ENCODE data around the gene NTSR1.

The NTSR1 gene

DNA sequence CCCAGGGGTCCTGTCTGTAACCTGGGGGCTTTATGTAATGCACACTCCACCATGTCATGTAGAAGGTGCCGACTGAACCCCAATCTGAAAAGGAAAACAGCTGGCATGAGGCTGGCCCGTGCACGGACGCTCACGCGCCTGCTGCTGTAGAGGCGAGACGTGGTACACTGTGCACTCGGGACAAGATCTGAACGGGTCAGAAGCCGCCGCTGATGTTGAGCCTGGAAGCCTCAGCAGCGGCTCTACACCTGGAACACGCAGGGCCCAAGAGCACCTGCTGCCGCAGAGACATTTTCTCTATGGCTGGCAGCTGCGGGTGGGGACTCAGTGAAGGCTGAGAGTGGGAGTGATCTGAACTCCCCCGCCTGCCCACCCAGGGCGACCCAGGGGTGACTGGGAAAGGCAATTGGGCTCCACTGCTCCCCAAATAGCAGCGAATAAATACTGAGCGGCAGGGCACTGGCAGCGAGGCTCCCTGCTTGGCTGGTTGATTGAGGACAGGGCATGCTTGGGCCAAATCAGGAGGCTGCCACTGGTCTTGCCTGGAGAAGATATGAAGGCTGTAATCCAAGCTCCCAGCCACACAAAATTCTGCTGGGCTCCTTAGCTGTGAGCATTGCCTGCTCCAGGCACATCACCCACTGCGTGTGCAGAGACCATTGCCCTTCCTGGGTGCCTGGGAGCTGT is 93.5 kb downstream of the NTSR1 start:
- DNase-seq (ENCODE audit: low read depth in 2 of 2), result no peak

DNA sequence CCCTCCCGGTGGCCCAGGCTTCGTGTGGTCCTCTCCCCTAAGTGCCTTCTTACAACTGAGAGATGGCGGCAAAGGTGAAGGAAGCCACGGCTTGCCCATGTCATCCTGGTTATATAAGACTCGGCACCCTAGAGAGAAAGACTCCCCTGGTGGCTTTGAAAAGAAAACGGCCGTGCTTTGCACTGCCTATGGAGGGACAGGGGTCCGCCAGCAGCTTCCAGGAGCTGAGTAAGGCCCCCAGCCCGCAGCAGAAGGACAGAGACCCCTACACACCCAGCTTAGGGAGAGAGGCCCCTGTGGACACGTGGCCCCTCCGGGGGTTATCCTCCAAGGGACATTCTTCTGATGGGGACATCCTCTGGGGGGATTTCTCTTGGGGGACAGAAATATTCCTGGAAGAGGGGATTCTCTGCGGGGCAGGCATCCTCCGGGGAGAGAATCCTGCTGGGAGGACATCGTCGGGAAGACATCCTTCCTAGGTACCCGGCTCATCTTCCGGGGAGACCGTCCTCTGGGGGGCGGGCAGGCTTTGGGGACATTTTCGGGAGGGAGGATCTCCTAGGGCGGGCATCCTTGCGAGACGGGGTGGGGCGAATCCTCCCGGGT is 95.5 kb downstream of the NTSR1 start:
- DNase-seq (ENCODE audit: low read depth in 2 of 2), result no peak

DNA sequence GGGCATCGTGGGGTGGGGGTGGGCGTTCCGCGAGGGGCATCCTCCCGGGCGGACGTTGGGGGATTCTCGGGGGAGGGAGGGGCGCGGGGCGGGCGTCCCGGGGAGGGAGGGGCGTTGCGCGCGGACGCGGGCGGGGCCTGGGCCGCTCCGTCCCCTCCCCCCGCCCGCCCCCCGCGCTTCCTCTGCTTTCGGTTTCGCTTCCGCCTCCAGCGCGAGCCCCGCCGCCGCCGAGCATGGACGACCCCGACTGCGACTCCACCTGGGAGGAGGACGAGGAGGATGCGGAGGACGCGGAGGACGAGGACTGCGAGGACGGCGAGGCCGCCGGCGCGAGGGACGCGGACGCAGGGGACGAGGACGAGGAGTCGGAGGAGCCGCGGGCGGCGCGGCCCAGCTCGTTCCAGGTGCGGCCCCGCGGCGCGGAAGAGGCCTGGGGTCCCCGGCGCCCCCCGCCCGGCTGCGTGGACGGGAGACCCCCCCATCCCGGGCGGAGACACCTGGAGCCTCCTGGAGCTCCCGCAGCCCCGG is 96.1 kb downstream of the NTSR1 start, which contains the start of gene OGFR:
Gene OGFR (plus strand): TSS at position 209 of the 528 bp plus-strand sequence. CDS start 25 bp downstream, at position 234.
- peak; percentile 47 to 49 for DNase-seq (ENCODE audit: low read depth in 2 of 2)

DNA sequence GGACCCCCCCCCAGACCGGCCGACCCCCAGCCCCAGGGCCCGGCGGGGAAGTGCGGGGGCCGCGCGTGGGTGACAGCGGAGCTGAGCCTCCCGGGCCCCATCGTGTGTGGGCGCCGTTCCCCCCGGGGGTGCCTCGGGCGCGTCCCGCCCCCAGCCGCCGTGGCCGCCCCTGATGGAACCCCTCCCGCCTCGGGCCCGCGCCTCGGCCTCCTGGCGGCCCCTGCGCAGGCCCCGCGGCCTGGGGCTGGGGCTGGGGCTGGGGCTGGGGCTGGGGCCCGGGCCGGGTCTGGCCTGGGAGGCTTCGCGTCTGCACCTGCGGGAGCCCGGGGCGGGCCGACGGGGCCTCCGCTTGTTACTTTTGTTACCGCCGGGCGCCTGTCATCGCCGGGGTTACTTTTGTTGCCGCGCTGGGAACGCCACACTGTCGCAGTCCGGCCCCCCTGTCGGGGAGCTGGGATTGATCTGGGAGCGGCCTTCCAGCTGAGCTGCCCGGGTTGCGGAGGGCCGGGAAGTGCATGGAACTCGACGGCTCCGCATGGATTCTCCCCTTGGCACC is 96.6 kb downstream of the NTSR1 start:
- DNase-seq (ENCODE audit: low read depth in 2 of 2), result no peak

DNA sequence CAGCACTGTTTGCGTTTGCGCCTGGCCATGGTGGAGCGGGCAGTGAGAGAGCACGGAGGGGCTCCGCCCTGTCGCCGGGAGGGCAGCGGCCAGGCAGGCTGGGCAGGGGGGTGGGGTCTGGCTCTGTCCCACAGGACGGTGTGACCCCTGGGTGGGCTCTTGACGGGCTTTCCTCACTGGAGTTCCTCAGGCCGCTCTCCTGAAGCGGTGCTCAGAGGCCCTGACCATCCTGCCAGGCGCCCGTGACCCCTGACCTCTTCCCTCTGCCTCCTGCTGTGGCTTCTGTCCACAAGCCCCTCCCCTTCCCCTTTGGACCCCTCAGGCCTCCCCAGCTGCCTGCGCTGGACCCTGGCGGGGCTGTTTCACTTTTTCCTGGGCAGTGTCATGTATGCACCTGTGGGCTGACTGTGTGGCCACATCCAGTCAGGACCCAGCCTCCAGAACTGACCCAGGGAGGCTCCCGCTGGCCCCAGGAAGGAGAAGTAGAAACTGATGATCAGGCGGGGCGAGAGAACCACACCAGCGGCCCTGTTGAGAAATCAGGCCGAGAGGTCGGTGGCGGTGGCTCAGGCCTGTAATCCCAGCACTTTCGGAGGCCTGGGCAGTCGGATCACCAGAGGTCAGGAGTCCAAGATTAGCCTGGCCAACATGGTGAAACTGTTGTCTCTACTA is 97.2 kb downstream of the NTSR1 start:
- DNase-seq (ENCODE audit: low read depth in 2 of 2), result no peak

DNA sequence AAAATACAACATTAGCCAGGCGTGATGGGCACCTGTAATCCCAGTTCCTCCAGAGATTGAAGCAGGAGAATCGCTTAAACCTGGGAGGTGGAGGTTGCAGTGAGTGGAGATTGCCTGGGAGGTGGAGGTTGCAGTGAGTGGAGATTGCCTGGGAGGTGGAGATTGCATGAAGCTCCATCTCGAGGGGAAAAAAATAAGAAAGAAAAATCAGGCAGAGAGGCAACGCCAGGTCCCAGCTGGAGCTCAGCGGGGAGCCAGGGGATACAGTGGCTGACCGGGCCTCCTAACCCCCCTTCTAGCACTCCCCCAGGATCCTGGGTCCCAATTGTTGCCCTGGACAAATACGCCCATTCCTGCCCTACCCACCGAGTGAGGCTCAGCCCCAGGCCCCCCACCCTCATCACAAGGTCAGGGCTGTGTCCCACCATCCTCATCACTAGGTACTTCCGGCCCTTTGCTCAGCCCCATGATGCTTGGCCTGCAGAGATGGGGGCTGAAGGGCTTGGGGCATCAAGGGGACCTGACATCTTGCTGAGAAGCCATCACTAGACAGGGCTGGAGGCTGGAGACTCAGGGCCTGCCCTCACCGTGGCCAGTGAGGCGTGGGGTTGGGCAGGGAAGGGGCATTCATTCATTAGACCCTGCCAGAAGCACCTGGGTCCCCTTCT is 97.9 kb downstream of the NTSR1 start:
- no peak for DNase-seq (ENCODE audit: low read depth in 2 of 2)

DNA sequence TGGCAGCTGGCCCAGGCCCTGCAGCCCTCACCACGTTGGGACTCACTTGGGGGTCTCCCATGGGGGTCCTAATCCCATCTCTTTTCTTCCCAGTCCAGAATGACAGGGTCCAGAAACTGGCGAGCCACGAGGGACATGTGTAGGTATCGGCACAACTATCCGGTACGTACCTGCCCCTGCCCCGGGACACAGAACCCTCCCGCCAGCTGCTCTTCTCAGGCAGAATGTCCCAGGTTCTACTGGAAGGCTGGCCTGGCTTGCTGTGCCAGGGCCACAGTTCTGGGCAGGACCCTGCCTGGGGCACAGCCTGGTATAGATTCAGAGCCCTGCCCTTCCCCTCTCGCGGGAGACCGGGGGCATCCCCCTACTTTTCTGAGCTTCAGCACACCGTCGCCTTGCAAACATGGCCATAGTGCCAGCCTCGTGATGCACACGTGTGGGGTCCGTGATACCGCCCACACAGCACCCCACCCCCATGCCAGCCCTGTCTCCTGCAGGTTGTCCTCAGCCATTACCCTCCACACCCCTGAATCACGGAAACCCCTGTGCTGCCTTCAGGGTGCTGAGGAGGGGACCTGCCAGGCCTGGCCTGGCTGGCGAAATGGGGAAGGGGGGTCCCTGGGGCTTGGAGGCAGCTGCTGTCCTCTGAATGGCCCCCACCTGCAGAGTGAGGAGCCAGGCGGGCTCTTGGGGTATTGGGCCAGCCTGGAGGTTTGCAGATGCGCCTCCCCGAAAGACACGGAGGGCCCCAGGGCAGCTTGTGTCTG is 99.0 kb downstream of the NTSR1 start:
- DNase-seq (ENCODE audit: low read depth in 2 of 2), result no peak

DNA sequence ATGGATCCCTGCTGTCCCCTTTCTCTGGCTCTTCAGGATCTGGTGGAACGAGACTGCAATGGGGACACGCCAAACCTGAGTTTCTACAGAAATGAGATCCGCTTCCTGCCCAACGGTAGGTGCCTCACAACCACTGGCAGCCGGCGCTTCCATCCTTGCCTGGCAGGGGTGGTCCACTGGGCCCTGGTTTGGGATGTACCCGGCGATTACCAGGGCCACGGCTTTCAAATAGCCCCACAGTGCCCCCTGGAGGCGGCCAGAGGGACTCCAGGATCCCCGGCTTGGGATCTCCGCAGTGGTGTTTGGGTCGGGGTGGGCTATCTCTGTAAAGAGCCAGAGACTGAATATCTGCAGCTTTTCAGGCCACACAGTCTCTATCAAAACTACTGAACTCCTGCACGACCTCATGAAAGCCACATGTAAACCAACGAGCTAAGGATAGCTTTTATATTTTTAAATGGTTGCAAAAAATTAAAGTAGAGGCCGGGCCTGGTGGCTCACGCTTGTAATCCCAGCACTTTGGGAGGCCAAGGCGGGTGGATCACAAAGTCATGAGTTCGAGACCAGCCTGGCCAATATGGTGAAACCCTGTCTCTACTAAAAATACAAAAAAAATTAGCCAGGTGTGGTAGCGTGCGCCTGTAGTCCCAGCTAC is 99.7 kb downstream of the NTSR1 start:
- peak; percentile 50 to 61 for DNase-seq (ENCODE audit: low read depth in 2 of 2)

DNA sequence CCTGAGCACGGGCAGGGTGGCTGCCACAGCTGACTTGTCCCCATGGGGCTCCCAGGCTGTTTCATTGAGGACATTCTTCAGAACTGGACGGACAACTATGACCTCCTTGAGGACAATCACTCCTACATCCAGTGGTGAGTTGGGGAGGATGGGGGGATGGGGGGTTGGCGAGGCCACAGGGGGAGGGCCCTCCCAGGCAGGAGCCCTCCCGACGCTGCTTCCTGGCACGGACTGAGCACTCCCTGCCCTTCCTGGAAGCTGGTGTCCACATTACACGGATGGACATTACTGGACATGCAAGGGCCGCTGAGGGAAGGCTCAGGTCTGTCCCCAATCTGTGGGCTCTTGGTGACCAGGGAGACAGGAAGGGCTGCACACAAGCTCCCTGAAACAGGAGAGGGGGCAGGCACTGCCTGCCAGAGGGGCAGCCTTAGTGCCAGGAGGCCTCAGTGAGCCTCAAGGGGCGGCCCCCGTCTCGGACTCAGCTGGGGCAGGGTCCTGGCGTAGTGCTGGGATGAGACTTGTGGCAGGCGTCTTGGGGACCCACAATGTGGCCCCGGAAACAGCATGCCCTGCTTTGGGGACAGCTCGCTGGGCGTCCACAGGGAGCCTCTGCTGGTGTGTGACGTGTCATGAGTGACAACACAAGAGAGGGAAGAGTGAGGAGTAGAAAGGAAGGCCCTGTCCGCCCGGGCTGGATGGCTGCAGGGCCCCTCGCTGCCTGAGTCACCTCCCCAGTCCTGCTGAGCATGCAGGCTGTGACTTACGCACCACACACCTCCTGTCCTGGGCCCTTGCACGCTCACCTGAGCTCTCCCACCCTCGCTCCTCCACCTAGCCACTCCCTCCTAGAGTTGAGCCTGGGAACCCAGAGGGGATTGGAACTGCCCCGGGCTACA is 101.1 kb downstream of the NTSR1 start:
- no peak for DNase-seq (ENCODE audit: low read depth in 2 of 2)

DNA sequence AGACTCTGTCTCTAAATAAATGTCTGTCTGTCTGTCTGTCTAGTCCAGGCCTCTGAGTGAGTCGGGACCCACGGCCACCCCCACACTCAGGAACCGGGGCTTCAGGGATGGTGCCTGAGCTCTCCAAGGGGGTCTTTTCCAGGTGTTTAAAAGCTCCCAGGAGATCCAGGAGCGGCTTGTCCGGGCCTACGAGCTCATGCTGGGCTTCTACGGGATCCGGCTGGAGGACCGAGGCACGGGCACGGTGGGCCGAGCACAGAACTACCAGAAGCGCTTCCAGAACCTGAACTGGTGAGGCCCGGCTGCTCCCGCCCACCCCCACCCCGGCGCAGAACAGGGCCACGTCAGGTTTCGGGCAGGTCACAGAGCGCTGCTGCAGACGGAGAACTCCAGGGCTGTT is 102.7 kb downstream of the NTSR1 start:
- DNase-seq (ENCODE audit: low read depth in 2 of 2), result no peak

DNA sequence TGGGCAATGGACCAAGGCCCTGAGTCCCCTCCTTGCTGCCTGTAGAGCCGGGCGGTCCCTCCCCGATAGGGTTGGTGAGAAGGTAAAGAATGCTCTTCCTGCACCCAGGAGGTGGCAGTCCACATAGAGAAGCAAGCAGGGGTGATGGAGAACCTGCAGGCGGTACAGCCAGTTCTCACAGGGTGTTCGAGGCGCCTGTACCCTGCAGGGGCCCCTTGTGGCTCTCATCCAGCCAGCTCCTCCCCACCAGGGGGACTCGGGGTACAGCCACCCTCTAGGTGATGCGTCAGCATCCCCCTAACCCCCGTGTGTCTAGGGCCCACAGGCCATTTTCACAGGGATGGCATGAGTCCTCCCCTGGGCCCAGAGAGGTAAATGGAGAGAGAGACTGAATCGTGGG is 103.1 kb downstream of the NTSR1 start:
- no peak for DNase-seq (ENCODE audit: low read depth in 2 of 2)
